GM19397 (cell line): ENCODE results near the gene POLR3F.
A peak's percentile ranks its signal among the peaks of the same experiment; 100 is the strongest.
"Not testable (repeated sequence)": the region's sequence is repeated elsewhere in the genome, so short reads cannot be mapped to it uniquely, and the experiment has no call there.

Source experiments
- ATAC-seq: cut with Tn5 transposase; IDR thresholded peaks from one replicate; pipeline ENCODE4 v1.9.1; 2021; ENCODE audit warnings: mild to moderate bottlenecking, moderate library complexity; ENCODE audit not compliant: unreplicated experiment

The POLR3F gene

GRCh38 chr20:18466894-18467730 lies at the start of gene POLR3F, which contains the start of gene DZANK1:
Gene POLR3F (plus strand): TSS chr20:18467390. CDS start chr20:18467507, 117 bp downstream.
Gene DZANK1 (minus strand): TSS chr20:18467030. CDS start chr20:18465358, 1,672 bp downstream.
- peak; percentile 97 for ATAC-seq

- ATAC-seq: no peak
These were observed 45.6 kb upstream of the POLR3F start for GRCh38 chr20:18421608-18422007.

GRCh38 chr20:18427214-18427613 lies 40.0 kb upstream of the POLR3F start:
- no peak for ATAC-seq

- no peak for ATAC-seq
These were observed 38.6 kb upstream of the POLR3F start for GRCh38 chr20:18428490-18429173.

- ATAC-seq: no peak
These were observed 36.9 kb upstream of the POLR3F start for GRCh38 chr20:18430172-18430826.

GRCh38 chr20:18431206-18431605 lies 36.0 kb upstream of the POLR3F start:
- no peak for ATAC-seq

- ATAC-seq: no peak
These were observed 30.3 kb upstream of the POLR3F start for GRCh38 chr20:18436847-18437246.

GRCh38 chr20:18440403-18440802 lies 26.8 kb upstream of the POLR3F start:
- no peak for ATAC-seq

GRCh38 chr20:18443886-18444285 lies 23.3 kb upstream of the POLR3F start:
- no peak for ATAC-seq

GRCh38 chr20:18456600-18456999 lies 10.6 kb upstream of the POLR3F start:
- ATAC-seq: no peak

- ATAC-seq: no peak
These were observed 1.5 kb upstream of the POLR3F start for GRCh38 chr20:18465536-18466200.

- peak; percentile 34 for ATAC-seq
These were observed 656 bp upstream of the POLR3F start for GRCh38 chr20:18466574-18466893.

GRCh38 chr20:18477218-18477617 lies 10.0 kb downstream of the POLR3F start:
- no peak for ATAC-seq

GRCh38 chr20:18477821-18478220 lies 10.6 kb downstream of the POLR3F start:
- no peak for ATAC-seq

GRCh38 chr20:18481596-18481995 lies 14.4 kb downstream of the POLR3F start:
- ATAC-seq: no peak

- ATAC-seq: no peak
These were observed 21.1 kb downstream of the POLR3F start for GRCh38 chr20:18488301-18488700.

- no peak for ATAC-seq
These were observed 28.9 kb downstream of the POLR3F start for GRCh38 chr20:18496042-18496441.

GRCh38 chr20:18496740-18497592 lies 29.8 kb downstream of the POLR3F start, which contains the start of gene RBBP9:
Gene RBBP9 (minus strand): TSS chr20:18497225. CDS start chr20:18497167, 58 bp downstream.
- ATAC-seq: peak; percentile 99

GRCh38 chr20:18497603-18498002 lies 30.4 kb downstream of the POLR3F start:
- no peak for ATAC-seq

GRCh38 chr20:18501672-18502071 lies 34.5 kb downstream of the POLR3F start:
- ATAC-seq: not testable (repeated sequence)
